ENCODE measurements around the gene DCTN3. TPM values are rescaled to one million over a fixed set of nuclear protein-coding genes. Genes with fewer than 3 reads are reported as not detected.

DCTN3 gene
- total and polyA plus RNA-seq, 11 donors = 73.8 to 155 (median 121) TPM

GRCh38 chr9:34651876-34652601 is 31.7 kb upstream of the DCTN3 start, which contains the start of gene IL11RA:
IL11RA (plus strand) TSS chr9:34652185; CDS start chr9:34655218, 3,033 bp downstream.
- intact Hi-C loops (cut with DNase I) = loop anchor here in 1 of 10 donors (5.0 kb wide), 1 partner anchor 50 kb away; no protein-coding TSS in a partner anchor
- Histone ChIP-seq H3K36me3 (peaks cover 0 to 29% (median 23%) of the 10 kb centered on the region in 9 donors), H3K4me1 (peaks cover 7 to 81% (median 59%) of the 10 kb centered on the region in 12 donors), H3K4me3 (peak within 1 kb of the TSS; percentile 35 to 65 (median 54)), H3K27me3 (no peaks in the 10 kb centered on the region), H3K9me3 (no peaks in the 10 kb centered on the region), H3K27ac (peak within 1 kb of the TSS; percentile 74 to 95 (median 86))
- peak in 1 of 2 donors; percentile 73 for TF ChIP-seq POLR2A (IDR thresholded peaks at IDR 0.05)
- peak in 2 of 12 donors; percentile 12 to 18 for TF ChIP-seq CTCF (IDR thresholded peaks at IDR 0.05)
- 0 to 10% (median 2%) methylated on average over 16 to 24 of the region's 24 CpGs for WGBS, 4 donors
- ATAC-seq (peak; percentile 74 to 86 (median 82)), DNase-seq (peak; percentile 91 to 95 (median 94))

GRCh38 chr9:34651321-34651720 is 31.0 kb upstream of the DCTN3 start:
- Histone ChIP-seq H3K27ac (peak overlapping the region; percentile 74 to 95 (median 86)), H3K4me3 (peak overlapping the region in 11 of 12 donors; percentile 6 to 65 (median 56)), H3K27me3 (no peaks in the 10 kb centered on the region), H3K4me1 (peaks cover 7 to 77% (median 64%) of the 10 kb centered on the region in 12 donors), H3K36me3 (peaks cover 0 to 29% (median 22%) of the 10 kb centered on the region in 9 donors), H3K9me3 (no peaks in the 10 kb centered on the region)
- WGBS, 4 donors = 21 to 38% (median 28%) methylated on average over 3 to 4 of the region's 4 CpGs
- TF ChIP-seq CTCF (IDR thresholded peaks at IDR 0.05) = no peak
- no peak for TF ChIP-seq POLR2A (IDR thresholded peaks at IDR 0.05)
- DNase-seq = peak in 3 of 5 donors; percentile 43 to 59 (median 55)
- intact Hi-C loops (cut with DNase I) = loop anchor here in 1 of 10 donors (5.0 kb wide), 1 partner anchor 51 kb away; no protein-coding TSS in a partner anchor
- no peak for ATAC-seq

GRCh38 chr9:34650816-34651215 is 30.5 kb upstream of the DCTN3 start:
- TF ChIP-seq CTCF (IDR thresholded peaks at IDR 0.05) (no peak), POLR2A (IDR thresholded peaks at IDR 0.05) (no peak)
- peak overlapping the region in 7 of 12 donors; percentile 80 to 90 (median 86) for H3K27ac ChIP-seq
- intact Hi-C loops (cut with DNase I) = loop anchor here in 1 of 10 donors (5.0 kb wide), 1 partner anchor 51 kb away; no protein-coding TSS in a partner anchor
- no peak for ATAC-seq
- no peaks in the 10 kb centered on the region for H3K9me3 ChIP-seq
- 40 to 62% (median 53%) methylated on average over 4 to 5 of the region's 5 CpGs for WGBS, 4 donors
- DNase-seq = no peak
- peaks cover 0 to 29% (median 21%) of the 10 kb centered on the region in 9 donors for H3K36me3 ChIP-seq
- no peak overlapping the region for H3K4me3 ChIP-seq
- H3K27me3 ChIP-seq = no peaks in the 10 kb centered on the region
- peaks cover 7 to 77% (median 67%) of the 10 kb centered on the region in 12 donors for H3K4me1 ChIP-seq

- no peaks in the 10 kb centered on the region for H3K27me3 ChIP-seq
- H3K27ac ChIP-seq = peak overlapping the region in 1 of 12 donors; percentile 94
- DNase-seq (no peak), ATAC-seq (no peak)
- 82 to 91% (median 85%) methylated on average over 8 of the region's 8 CpGs for WGBS, 4 donors
- intact Hi-C loops (cut with DNase I) = no loop called here
- peaks cover 0 to 29% (median 21%) of the 10 kb centered on the region in 9 donors for H3K36me3 ChIP-seq
- H3K9me3 ChIP-seq = no peaks in the 10 kb centered on the region
- no peak overlapping the region for H3K4me3 ChIP-seq
- TF ChIP-seq POLR2A (IDR thresholded peaks at IDR 0.05) (no peak), CTCF (IDR thresholded peaks at IDR 0.05) (no peak)
- peaks cover 7 to 55% (median 47%) of the 10 kb centered on the region in 12 donors for H3K4me1 ChIP-seq
These were observed 28.4 kb upstream of the DCTN3 start for GRCh38 chr9:34648673-34649072.
